ENCODE measurements around the gene ENOX2.
"Not testable (repeated sequence)": the region's sequence is repeated elsewhere in the genome, so short reads cannot be mapped to it uniquely, and the experiment has no call there.

Gene ENOX2, protein sequence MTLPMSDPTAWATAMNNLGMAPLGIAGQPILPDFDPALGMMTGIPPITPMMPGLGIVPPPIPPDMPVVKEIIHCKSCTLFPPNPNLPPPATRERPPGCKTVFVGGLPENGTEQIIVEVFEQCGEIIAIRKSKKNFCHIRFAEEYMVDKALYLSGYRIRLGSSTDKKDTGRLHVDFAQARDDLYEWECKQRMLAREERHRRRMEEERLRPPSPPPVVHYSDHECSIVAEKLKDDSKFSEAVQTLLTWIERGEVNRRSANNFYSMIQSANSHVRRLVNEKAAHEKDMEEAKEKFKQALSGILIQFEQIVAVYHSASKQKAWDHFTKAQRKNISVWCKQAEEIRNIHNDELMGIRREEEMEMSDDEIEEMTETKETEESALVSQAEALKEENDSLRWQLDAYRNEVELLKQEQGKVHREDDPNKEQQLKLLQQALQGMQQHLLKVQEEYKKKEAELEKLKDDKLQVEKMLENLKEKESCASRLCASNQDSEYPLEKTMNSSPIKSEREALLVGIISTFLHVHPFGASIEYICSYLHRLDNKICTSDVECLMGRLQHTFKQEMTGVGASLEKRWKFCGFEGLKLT

DNA sequence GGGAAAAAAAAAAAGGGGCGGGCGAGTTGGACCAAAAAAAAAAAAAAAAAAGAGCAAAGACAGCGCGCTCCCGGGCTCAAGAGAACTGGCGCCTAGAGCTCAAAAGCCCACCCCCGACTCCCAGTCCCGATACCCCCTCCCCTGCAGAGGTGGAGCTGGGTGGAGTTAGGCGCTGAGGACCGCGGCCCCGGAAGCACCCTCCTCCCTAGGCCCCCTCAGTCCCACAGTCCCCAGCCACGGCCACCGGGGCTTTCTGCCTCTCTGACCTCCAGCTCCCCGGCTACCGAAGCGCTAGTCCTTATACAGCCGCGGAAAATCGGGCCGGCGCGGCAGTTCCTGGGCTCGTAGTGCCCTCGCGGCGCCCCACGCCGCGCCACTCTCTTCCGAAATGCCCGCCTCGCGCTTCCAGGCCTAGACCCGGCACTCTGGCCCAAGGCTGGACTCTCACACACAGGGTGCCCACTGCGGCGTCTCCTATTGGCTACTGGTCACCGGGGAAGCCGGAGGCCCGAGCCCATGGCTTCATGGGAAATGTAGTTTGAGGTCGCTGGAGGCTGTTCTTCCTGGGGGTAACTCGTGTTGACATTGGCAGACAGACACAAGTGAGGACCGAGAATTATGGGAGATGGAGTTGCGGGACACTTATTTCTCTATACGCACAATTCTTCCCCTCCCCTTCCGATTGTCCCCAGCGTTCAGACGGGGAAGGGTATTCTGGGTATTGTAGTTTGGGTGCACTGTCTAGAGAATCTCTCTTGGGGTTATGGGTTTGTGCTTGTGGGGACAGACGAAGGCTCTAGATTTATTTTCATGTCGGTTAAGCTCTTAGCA, at the start of gene ENOX2:
Gene ENOX2 (minus strand): TSS at position 427 of the 831 bp plus-strand sequence. CDS start 199,993 bp downstream, outside the sequence.
- H3K4me3 ChIP-seq (replicated peaks; ENCODE audit: low read depth, low read length) = peak within 1 kb of the TSS; percentile 61
- peak; percentile 87 for DNase-seq (ENCODE audit: extremely low read depth, low read depth)
- no peak for TF ChIP-seq CTCF (IDR thresholded peaks at IDR 0.05; ENCODE audit: low read depth, low read length, missing control alignments)

- no peak overlapping the region for H3K4me3 ChIP-seq (replicated peaks; ENCODE audit: low read depth, low read length)
- TF ChIP-seq CTCF (IDR thresholded peaks at IDR 0.05; ENCODE audit: low read depth, low read length, missing control alignments) = no peak
- no peak for DNase-seq (ENCODE audit: extremely low read depth, low read depth)
Measured at GRCh38 chrX:130952266-130953043, 49.4 kb upstream of the ENOX2 start.

DNA sequence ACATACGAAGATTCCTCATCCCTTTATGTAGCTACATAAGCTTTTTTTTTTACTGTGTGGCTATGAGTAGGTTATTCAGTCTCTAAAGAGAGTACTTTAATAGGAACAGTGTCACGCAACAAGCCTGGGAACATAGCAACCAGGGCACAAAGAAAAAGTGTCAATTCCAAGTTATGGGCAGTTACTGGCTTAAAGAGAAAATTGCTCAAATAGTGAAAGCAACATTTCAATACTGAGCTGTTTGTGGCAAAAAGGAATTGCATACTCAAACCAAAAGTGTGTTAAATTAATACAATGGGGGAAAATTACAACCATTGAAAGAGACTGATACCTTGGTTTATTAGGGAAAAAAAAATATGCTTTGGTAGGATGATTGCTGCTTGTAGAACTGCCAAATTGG, 41.2 kb upstream of the ENOX2 start:
- no peak for DNase-seq (ENCODE audit: extremely low read depth, low read depth)
- H3K4me3 ChIP-seq (replicated peaks; ENCODE audit: low read depth, low read length) = no peak overlapping the region
- TF ChIP-seq CTCF (IDR thresholded peaks at IDR 0.05; ENCODE audit: low read depth, low read length, missing control alignments) = no peak

- DNase-seq (ENCODE audit: extremely low read depth, low read depth) = no peak
- no peak for TF ChIP-seq CTCF (IDR thresholded peaks at IDR 0.05; ENCODE audit: low read depth, low read length, missing control alignments)
- no peak overlapping the region for H3K4me3 ChIP-seq (replicated peaks; ENCODE audit: low read depth, low read length)
Measured at GRCh38 chrX:130937101-130937500, 34.1 kb upstream of the ENOX2 start.

DNA sequence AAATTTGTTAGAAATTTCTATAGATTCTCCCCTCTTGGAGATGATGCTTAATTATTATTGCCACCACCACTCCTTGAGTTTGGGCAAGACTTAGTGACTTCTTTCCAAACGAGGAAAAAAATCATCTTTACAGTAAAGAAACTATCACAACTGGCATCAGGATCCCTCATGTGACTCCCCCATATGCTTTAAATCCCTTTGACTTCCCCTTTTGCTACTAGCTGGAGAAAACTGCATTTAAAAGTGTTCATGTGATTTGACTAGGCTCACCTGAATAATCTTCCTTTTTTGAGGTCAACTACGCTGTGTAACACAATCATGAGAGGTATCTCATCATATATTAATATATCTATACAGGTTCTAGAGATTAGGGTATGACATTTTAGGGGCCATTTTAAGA, 30.3 kb upstream of the ENOX2 start:
- H3K4me3 ChIP-seq (replicated peaks; ENCODE audit: low read depth, low read length) = no peak overlapping the region
- DNase-seq (ENCODE audit: extremely low read depth, low read depth) = no peak
- TF ChIP-seq CTCF (IDR thresholded peaks at IDR 0.05; ENCODE audit: low read depth, low read length, missing control alignments) = no peak

- DNase-seq (ENCODE audit: extremely low read depth, low read depth); H3K4me3 ChIP-seq (replicated peaks; ENCODE audit: low read depth, low read length): not testable (repeated sequence)
Measured at GRCh38 chrX:130920405-130920804, 17.4 kb upstream of the ENOX2 start.

DNA sequence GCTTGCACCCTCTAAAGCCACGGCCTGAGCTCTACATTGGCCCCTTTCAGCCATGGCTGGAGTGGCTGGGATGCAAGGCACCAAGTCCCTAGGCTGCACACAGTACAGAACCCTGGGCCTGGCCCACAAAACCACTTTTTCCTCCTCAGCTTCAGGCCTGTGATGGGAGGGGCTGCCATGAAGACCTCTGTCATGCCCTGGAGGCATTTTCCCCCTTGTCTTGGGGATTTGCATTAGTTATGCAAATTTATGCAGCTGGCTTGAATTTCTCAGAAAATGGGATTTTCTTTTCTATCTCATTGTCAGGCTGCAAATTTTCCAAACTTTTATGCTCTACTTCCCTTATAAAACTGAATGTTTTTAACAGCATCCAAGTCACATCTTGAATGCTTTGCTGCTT, 16.7 kb upstream of the ENOX2 start:
- H3K4me3 ChIP-seq (replicated peaks; ENCODE audit: low read depth, low read length); DNase-seq (ENCODE audit: extremely low read depth, low read depth): not testable (repeated sequence)

DNA sequence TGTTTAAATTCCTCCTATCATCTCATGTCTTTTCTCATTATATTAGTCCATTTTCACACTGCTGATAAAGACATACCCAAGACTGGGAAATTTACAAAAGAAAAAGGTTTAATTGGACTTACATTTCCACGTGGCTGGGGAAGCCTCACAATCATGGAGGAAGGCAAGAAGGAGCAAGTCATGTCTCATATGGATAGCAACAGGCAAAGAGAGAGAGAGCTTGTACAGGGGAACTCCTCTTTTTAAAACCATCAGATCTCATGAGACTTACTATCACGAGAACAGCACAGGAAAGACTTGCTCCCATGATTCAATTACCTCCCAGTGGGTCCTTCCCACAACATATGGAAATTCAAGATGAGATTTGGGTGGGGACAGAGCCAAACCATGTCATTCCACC, 15.5 kb upstream of the ENOX2 start:
- not testable (repeated sequence) for DNase-seq (ENCODE audit: extremely low read depth, low read depth); H3K4me3 ChIP-seq (replicated peaks; ENCODE audit: low read depth, low read length)

Measured in HFF-Myc (cell line).